ENCODE results near the gene MPG. TPM values are rescaled to one million over a fixed set of nuclear protein-coding genes. Genes with fewer than 3 reads are reported as not detected.
"Not testable (repeated sequence)": the region's sequence is repeated elsewhere in the genome, so short reads cannot be mapped to it uniquely, and the experiment has no call there.

The MPG gene
- total RNA-seq, 4 donors from 2014 or later: 75.0 to 124 (median 83.0) TPM

DNA sequence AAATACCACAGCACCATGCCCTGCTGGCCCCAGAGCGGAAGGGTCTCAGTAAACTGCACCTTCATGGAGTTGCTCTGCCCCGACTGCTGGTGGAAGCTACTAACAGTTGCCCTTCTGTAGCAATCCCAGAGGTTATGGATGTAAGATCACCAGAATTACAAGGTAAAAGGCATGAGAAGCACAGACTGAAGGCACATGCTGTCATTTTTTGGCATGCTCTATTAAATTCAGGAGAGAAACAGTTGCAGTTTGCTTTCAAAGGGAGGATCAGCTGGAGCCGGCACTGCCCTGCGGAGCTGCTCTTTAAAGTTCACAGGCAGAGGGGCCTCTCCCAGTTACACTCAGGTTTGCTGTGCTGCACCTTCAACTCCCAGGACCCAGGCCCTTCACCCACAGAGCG is 41.3 kb downstream of the MPG start:
- DNase-seq (no peak), ATAC-seq (no peak)
- Histone ChIP-seq H3K4me1 (no peaks in the 10 kb centered on the region), H3K36me3 (peaks cover 0 to 22% of the 10 kb centered on the region in 2 donors), H3K9me3 (no peaks in the 10 kb centered on the region), H3K4me3 (no peak overlapping the region), H3K27me3 (no peaks in the 10 kb centered on the region), H3K27ac (no peak overlapping the region)
- in situ Hi-C loops (cut with MboI; ENCODE audit: low sequenced_read_pairs in 4 of 4) (no loop called here), intact Hi-C loops (cut with DNase I; ENCODE audit: low total_unique reads) (no loop called here)
- no peak for TF ChIP-seq POLR2A (IDR thresholded peaks at IDR 0.05)
- TF ChIP-seq, protein P1, sequence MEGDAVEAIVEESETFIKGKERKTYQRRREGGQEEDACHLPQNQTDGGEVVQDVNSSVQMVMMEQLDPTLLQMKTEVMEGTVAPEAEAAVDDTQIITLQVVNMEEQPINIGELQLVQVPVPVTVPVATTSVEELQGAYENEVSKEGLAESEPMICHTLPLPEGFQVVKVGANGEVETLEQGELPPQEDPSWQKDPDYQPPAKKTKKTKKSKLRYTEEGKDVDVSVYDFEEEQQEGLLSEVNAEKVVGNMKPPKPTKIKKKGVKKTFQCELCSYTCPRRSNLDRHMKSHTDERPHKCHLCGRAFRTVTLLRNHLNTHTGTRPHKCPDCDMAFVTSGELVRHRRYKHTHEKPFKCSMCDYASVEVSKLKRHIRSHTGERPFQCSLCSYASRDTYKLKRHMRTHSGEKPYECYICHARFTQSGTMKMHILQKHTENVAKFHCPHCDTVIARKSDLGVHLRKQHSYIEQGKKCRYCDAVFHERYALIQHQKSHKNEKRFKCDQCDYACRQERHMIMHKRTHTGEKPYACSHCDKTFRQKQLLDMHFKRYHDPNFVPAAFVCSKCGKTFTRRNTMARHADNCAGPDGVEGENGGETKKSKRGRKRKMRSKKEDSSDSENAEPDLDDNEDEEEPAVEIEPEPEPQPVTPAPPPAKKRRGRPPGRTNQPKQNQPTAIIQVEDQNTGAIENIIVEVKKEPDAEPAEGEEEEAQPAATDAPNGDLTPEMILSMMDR (IDR thresholded peaks at IDR 0.05 in 4 of 5, conservative IDR thresholded peaks at IDR 0.05 in 1 of 5): no peak

DNA sequence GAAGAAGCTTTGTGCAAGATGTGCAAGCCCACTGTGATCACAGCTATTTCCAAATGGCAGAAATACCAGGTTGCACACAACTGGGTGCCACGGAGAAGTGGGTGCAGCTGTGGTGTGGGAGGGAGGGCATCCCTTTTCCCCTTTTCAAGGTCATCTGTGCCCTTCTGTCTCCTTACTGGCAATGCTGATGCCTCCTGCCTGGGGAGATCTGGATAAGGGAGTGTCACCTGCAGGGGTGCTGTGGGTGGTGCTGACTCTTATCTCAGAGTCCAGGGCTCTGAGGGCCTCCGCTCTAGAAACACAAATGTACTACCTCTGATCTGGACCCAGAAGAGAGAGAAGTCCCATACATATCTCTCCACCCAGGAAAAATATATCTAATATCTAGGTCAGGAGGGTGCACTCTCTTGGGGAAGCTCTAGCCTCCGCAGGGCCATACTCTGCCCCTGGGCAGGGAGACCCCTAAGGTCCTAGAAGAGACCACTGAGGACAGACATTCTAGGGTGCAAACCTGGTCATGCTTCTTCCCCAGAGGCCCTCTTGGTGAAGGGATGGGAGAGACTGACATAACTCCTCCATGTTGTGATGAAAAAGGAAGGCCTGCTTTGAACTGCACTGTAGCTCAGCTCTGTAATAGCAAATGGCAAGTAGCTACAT is 41.9 kb downstream of the MPG start:
- H3K4me3 ChIP-seq: no peak overlapping the region
- H3K9me3 ChIP-seq: no peaks in the 10 kb centered on the region
- H3K4me1 ChIP-seq: no peaks in the 10 kb centered on the region
- no peak overlapping the region for H3K27ac ChIP-seq
- no peak for ATAC-seq
- TF ChIP-seq, protein P1 (IDR thresholded peaks at IDR 0.05 in 4 of 5, conservative IDR thresholded peaks at IDR 0.05 in 1 of 5): no peak
- no peak for TF ChIP-seq POLR2A (IDR thresholded peaks at IDR 0.05)
- H3K36me3 ChIP-seq: peaks cover 0 to 22% of the 10 kb centered on the region in 2 donors
- H3K27me3 ChIP-seq: no peaks in the 10 kb centered on the region
- intact Hi-C loops (cut with DNase I; ENCODE audit: low total_unique reads) (no loop called here), in situ Hi-C loops (cut with MboI; ENCODE audit: low sequenced_read_pairs in 4 of 4) (no loop called here)
- no peak for DNase-seq

- intact Hi-C loops (cut with DNase I; ENCODE audit: low total_unique reads) (no loop called here), in situ Hi-C loops (cut with MboI; ENCODE audit: low sequenced_read_pairs in 4 of 4) (no loop called here)
- Histone ChIP-seq H3K4me1 (no peaks in the 10 kb centered on the region), H3K4me3 (no peak overlapping the region), H3K9me3 (no peaks in the 10 kb centered on the region), H3K27ac (no peak overlapping the region), H3K27me3 (no peaks in the 10 kb centered on the region), H3K36me3 (peaks cover 0 to 21% of the 10 kb centered on the region in 2 donors)
- TF ChIP-seq, protein P1 (IDR thresholded peaks at IDR 0.05 in 4 of 5, conservative IDR thresholded peaks at IDR 0.05 in 1 of 5): no peak
- TF ChIP-seq POLR2A (IDR thresholded peaks at IDR 0.05): no peak
- no peak for ATAC-seq
- no peak for DNase-seq
Observed at GRCh38 chr16:120756-121155, 42.7 kb downstream of the MPG start.

- Histone ChIP-seq H3K27me3 (no peaks in the 10 kb centered on the region), H3K9me3 (no peaks in the 10 kb centered on the region), H3K4me1 (no peaks in the 10 kb centered on the region), H3K36me3 (peaks cover 0 to 6% of the 10 kb centered on the region in 2 donors), H3K4me3 (no peak overlapping the region), H3K27ac (no peak overlapping the region)
- no peak for DNase-seq
- intact Hi-C loops (cut with DNase I; ENCODE audit: low total_unique reads) (no loop called here), in situ Hi-C loops (cut with MboI; ENCODE audit: low sequenced_read_pairs in 4 of 4) (no loop called here)
- TF ChIP-seq POLR2A (IDR thresholded peaks at IDR 0.05): no peak
- TF ChIP-seq, protein P1 (IDR thresholded peaks at IDR 0.05 in 4 of 5, conservative IDR thresholded peaks at IDR 0.05 in 1 of 5): no peak
- no peak for ATAC-seq
Observed at GRCh38 chr16:122361-122760, 44.3 kb downstream of the MPG start.

- in situ Hi-C loops (cut with MboI; ENCODE audit: low sequenced_read_pairs in 4 of 4): not testable (repeated sequence)
Observed at GRCh38 chr16:123558-124350, 45.7 kb downstream of the MPG start.

More at GRCh38 chr16:123558-124350, 45.7 kb downstream of the MPG start:
- H3K36me3 ChIP-seq; H3K4me1 ChIP-seq; H3K4me3 ChIP-seq; H3K27me3 ChIP-seq; H3K9me3 ChIP-seq; H3K27ac ChIP-seq; ATAC-seq; DNase-seq; intact Hi-C loops (cut with DNase I; ENCODE audit: low total_unique reads): not testable (repeated sequence)
